Loucy (cell line): ENCODE results near the gene NXPE1.

Experiments
- EZH2phosphoT487 ChIP-seq: fragments of 200-600 bp; IDR thresholded peaks from 2 replicates; pipeline ENCODE4 v1.6.1; 2018; ENCODE audit warnings: antibody characterized with exemption, mild to moderate bottlenecking, moderate library complexity, borderline replicate concordance
- TF ChIP-seq, protein P1 (sequence below): fragments of 200-600 bp; sonication (generic); conservative IDR thresholded peaks from 2 replicates; pipeline ENCODE4 v1.5.1; 2014; ENCODE audit warnings: mild to moderate bottlenecking, antibody characterized with exemption, low read length

DNA sequence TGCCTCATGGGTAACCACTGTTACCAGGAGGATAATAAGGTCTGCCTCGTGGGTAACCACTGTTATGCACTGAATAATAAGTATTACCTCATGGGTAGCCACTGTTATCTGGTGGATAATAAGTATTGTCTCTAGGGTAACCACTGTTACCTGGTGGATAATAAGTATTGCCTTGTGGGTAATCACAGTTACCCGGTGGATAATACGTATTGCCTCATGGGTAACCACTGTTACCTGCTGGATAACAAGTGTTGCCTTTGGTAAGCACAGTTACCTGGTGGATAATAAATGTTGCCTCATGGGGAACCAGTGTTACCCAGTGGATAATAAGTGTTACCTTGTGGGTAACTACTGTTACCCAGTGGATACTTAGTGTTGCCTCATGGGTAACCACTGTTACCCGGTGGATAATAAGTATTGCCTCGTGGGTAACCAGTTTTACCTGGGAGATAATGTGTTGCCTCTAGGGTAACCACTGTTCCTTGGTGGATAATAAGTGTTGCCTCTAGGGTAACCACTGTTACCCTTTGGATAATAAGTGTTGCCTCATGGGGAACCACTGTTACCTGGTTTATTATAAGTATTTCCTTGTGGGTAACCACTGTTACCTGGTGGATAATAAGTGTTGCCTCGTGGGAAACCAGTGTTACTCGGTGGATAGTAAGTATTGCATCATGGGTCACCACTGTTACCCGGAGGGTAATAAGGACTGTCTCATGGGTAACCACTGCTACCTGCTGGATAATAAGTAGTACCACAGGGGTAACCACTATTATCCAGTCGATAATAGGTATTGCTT, 46.5 kb upstream of the NXPE1 start:
- TF ChIP-seq, protein P1, sequence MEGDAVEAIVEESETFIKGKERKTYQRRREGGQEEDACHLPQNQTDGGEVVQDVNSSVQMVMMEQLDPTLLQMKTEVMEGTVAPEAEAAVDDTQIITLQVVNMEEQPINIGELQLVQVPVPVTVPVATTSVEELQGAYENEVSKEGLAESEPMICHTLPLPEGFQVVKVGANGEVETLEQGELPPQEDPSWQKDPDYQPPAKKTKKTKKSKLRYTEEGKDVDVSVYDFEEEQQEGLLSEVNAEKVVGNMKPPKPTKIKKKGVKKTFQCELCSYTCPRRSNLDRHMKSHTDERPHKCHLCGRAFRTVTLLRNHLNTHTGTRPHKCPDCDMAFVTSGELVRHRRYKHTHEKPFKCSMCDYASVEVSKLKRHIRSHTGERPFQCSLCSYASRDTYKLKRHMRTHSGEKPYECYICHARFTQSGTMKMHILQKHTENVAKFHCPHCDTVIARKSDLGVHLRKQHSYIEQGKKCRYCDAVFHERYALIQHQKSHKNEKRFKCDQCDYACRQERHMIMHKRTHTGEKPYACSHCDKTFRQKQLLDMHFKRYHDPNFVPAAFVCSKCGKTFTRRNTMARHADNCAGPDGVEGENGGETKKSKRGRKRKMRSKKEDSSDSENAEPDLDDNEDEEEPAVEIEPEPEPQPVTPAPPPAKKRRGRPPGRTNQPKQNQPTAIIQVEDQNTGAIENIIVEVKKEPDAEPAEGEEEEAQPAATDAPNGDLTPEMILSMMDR = no peak
- no peak for TF ChIP-seq EZH2phosphoT487
